Measurements from ENCODE around the gene MYOF.
"Not testable (repeated sequence)": the region's sequence is repeated elsewhere in the genome, so short reads cannot be mapped to it uniquely, and the experiment has no call there.

Gene MYOF

GRCh38 chr10:93386631-93387369 lies 95.3 kb downstream of the MYOF start:
- peak; percentile 20 for DNase-seq

GRCh38 chr10:93385345-93385744 lies 96.8 kb downstream of the MYOF start:
- DNase-seq = no peak

GRCh38 chr10:93384006-93384405 lies 98.1 kb downstream of the MYOF start:
- no peak for DNase-seq

GRCh38 chr10:93383562-93383981 lies 98.6 kb downstream of the MYOF start:
- DNase-seq = no peak

- peak; percentile 36 for DNase-seq
These were observed 102.2 kb downstream of the MYOF start for GRCh38 chr10:93379731-93380575.

GRCh38 chr10:93378997-93379730 lies 103.0 kb downstream of the MYOF start:
- DNase-seq = no peak

- no peak for DNase-seq
These were observed 104.1 kb downstream of the MYOF start for GRCh38 chr10:93378039-93378438.

GRCh38 chr10:93376372-93377293 lies 105.5 kb downstream of the MYOF start:
- DNase-seq = peak; percentile 81

GRCh38 chr10:93370961-93371360 lies 111.2 kb downstream of the MYOF start:
- DNase-seq = no peak

GRCh38 chr10:93369588-93370164 lies 112.5 kb downstream of the MYOF start:
- no peak for DNase-seq

- DNase-seq = no peak
These were observed 113.9 kb downstream of the MYOF start for GRCh38 chr10:93368210-93368609.

- no peak for DNase-seq
These were observed 114.5 kb downstream of the MYOF start for GRCh38 chr10:93367664-93368063.

GRCh38 chr10:93364966-93365365 lies 117.2 kb downstream of the MYOF start:
- no peak for DNase-seq

GRCh38 chr10:93363891-93364648 lies 118.1 kb downstream of the MYOF start:
- no peak for DNase-seq

GRCh38 chr10:93358398-93358797 lies 123.7 kb downstream of the MYOF start:
- not testable (repeated sequence) for DNase-seq

GRCh38 chr10:93357680-93358079 lies 124.5 kb downstream of the MYOF start:
- peak; percentile 19 for DNase-seq

- DNase-seq = no peak
These were observed 125.6 kb downstream of the MYOF start for GRCh38 chr10:93356516-93356915.

GRCh38 chr10:93352638-93353383 lies 129.3 kb downstream of the MYOF start:
- DNase-seq = peak; percentile 46

- DNase-seq = no peak
These were observed 135.4 kb downstream of the MYOF start for GRCh38 chr10:93346694-93347093.

GRCh38 chr10:93346108-93346507 lies 136.0 kb downstream of the MYOF start:
- no peak for DNase-seq
